NOMO-1 treated with dmso at 0.1 percent for 144 hours (cell line): ENCODE measurements around the gene SMS.
A peak's percentile ranks its signal among the peaks of the same experiment; 100 is the strongest.

ENCODE experiments used
- DNase-seq: peaks from one replicate; lab custom pipeline; 2025; ENCODE audit not compliant: unreplicated experiment; lab: John Stamatoyannopoulos, UW

Gene SMS

GRCh38 chrX:21940356-21940829 lies at the start of gene SMS:
Gene SMS (plus strand): TSS chrX:21940709. CDS start chrX:21940825, 116 bp downstream.
- DNase-seq = peak; percentile 39

GRCh38 chrX:21905313-21905712 lies 35.2 kb upstream of the SMS start:
- no peak for DNase-seq

- no peak for DNase-seq
These were observed 34.6 kb upstream of the SMS start for GRCh38 chrX:21905953-21906352.

DNA sequence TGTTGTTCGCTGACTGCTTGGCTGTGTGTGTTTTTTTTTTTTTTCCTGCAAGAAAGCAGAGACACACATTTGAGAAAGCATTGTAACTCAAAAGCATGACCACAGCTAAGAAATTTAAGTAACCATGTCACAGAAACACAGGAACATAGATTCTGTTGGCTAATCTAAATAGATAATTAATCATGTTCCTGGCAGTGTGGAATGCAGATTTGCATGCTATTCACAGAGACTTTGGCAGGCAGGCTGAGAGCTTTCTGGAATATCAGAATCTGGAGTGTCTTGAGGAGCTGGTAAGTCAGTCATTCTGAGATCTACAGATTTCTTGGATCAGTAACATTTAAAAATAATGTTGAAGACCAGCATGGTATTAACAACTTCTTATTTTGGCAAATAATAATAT lies 33.2 kb upstream of the SMS start:
- DNase-seq = no peak

GRCh38 chrX:21911481-21911880 lies 29.0 kb upstream of the SMS start:
- no peak for DNase-seq

- DNase-seq = no peak
These were observed 28.3 kb upstream of the SMS start for GRCh38 chrX:21912220-21912619.

DNA sequence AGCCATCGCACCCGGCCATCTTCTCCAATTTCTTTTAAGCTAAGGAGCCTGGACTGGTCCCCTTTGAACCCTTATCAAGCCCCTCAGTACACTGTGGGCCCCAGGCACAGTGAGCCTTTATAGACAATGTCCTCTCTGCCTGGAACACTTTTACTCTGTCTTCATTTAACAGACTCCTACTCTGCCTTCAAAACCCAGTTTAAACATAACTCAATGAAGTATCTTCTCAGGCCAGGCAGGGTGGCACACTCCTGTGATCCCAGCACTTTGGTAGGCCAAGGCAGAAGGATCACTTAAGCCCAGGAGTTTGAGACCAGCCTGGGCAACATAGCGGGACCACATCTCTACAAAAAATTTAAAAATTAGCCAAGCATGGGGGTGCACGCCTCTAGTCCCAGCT lies 27.5 kb upstream of the SMS start:
- DNase-seq = no peak

DNA sequence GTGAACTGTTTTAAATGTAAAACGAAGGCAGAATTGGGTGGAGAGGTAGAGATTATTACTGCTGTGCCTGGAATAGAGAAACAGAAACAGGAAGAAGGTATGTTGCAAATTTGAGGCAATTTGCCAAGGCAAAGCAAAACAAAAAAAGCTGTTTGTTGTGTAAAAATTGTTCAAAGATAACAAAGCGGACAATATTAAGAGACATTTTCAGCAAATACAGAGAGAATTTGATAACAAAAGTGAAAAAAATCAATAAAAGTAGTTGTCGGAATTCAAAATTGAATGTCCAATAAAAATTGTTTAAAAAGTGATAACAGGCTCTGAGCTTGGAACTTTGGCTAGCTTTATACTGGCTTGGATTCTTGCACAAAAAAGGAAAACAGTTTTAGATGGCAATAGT lies 14.4 kb upstream of the SMS start:
- no peak for DNase-seq

- DNase-seq = no peak
These were observed 13.8 kb upstream of the SMS start for GRCh38 chrX:21926527-21927278.

DNA sequence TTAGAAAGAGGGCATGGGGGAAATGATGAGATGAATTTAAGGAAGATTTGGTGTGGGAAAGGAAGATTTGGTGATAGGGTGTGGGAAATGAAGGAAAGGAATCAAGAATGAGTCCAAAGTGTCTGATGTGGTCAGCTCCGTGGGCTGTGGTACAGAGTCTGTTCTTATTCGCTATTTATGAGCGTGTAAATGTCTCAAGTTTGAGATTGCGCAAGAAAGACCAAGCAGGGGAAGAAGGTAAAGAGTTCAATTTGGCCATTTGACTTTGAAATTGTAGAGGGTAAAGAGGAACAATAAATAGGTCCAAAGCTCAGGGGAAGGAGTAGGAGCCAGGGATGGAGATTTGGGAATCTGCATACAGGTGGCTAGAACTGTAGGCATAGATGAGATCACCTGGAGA lies 11.3 kb upstream of the SMS start:
- peak; percentile 46 for DNase-seq

DNA sequence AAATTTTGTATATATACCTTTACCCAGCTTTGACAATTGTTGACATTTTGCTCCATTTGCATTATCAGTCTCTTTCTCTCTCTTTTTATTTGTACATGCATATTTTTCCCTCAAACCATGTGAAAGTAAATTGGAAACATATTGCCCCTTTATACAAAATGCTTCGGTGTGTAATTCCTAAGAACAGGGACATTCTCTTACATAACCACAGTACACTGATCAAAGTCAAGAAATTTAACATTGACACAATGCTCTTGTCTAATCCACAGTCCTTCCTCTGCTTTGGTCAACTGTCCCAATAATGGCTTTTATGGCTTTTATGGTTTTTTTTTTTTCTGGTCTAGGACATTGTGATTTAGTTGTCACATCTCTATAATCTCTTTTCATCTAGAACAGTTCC lies 9.5 kb upstream of the SMS start:
- DNase-seq = no peak

DNA sequence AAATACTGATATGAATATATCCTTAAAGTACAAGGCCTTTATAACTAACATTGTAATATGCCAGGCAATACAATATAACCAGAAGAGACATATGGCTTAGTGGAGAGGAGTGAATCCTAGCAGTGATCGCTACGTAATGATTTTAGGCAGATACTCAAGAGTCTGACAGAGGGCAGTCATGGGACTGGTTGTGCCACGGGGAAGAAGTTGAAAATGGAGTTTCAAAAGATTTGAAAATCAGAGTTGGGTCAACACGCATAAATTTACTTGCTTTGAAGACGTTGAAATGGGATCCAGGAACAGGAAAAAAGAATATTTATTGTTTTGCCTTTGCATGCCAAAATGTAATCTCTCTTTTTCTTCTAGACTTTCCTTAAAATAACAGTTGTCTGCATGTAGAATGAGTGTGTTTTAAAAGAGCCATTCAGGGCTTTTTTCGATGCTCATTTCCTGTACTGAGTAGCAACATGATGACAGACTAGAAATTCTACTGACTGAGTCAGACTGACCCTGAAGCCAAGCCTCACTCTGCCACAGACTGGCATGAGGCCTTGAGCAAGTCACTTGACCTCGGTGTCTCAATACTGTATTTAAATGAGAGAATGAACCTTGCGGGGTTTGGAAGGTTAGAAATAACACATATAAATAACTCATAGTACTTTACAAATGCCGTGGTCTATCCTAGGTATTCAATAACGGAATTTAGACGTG lies 8.1 kb upstream of the SMS start:
- no peak for DNase-seq

DNA sequence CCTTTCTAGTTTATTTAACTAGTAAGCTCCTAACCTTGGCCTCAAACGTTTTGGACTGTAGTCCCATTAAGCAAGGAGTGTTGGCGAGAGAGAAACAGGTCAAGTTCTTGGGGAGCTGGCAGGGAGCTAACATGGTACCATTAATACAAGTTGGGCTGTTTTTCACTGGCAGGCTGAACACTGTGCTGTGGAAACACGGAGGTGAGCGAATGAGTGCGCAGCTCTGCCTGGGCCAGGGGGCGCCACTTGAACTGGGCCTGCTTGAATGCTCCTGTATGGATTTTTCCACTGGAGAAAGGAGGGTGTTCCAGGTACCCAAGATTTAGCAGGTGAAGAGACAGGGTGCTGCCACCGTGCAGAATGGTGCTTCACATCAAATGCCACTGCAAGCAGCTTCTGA lies 7.4 kb upstream of the SMS start:
- DNase-seq = no peak

DNA sequence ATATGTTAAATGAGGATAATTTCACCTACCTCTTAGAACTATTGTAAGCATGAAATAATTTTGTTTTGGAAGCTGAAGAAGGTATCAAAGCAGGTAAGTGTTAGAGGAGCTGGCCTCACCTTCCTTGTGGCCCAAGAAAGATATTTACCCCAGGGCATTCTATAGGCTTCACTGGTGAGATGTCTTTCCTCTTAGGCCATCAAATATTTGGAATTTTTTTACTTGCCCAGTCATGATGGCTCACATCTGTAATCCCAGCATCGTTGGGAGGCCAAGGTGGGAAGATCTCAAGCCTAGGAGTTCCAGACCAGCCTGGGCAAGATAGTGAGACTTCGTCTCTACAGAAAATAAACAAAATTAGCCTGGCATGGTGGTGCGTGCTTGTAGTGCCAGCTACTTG lies 6.1 kb upstream of the SMS start:
- no peak for DNase-seq

- DNase-seq = no peak
These were observed 603 bp upstream of the SMS start for GRCh38 chrX:21939906-21940305.

DNA sequence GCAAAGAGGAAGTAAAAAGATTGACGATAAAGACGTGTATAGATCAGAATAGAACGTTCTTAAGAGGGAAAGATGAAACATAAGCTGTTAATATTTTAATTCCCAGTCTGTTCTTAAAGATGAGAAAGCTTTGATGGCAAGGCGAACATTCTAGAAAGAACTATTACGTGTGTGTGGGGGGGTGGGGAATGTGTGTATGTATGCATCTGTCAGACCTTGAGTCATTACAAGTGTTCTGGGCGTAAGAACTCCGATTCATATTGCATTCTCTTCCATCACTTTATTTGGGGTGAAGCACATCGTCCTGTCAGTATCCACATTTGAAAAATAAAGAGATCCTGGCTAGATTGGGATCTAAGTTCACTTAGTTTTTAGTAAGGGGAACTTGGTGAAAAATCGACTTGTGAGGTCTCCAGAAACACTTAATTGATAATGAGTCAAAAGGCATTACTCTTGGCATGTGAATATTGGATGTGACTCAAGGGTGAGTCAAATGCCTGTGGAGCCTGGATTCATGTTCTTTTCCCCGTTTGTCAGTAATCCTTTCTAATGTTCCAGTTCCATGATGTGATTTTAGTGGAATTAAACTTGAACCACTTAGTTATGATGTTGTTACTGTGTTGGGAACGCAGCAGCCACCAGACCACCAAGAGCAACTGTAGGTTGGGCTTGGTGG lies 3.1 kb downstream of the SMS start:
- DNase-seq = no peak

- DNase-seq = no peak
These were observed 3.7 kb downstream of the SMS start for GRCh38 chrX:21944136-21944615.

DNA sequence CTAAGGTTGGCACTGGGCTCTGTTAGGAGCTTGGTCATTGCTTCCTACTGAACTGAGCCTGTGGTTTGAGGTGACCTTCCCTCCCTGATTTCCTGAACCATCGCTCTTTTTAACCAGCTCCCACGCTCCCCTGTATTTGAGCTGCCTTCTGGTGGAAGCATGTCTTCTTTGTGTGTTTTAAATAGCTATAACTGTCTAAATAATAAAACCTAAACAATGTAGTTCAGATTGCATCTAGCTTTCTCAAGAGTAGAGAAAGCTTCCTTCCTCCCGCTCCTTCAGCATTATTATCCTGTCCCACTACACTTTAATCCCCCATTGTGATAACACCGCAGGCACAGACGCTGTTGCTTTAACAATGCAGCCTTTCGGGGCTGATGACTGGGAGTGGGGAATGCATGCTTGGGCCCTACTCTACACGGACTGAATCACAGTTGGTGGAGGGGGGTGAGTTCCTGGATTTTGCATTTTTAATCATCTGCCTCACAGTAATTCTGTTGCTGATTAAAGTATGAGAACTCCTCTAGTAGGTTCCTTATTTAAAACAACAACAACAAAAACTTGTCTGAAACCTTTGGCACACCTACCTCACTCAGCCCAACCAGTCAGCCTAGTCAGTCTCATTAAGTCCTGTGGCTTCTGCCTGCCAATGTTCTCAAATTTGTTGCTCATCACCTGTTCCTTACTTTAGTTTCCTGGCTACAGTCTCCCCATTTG lies 6.6 kb downstream of the SMS start:
- no peak for DNase-seq

DNA sequence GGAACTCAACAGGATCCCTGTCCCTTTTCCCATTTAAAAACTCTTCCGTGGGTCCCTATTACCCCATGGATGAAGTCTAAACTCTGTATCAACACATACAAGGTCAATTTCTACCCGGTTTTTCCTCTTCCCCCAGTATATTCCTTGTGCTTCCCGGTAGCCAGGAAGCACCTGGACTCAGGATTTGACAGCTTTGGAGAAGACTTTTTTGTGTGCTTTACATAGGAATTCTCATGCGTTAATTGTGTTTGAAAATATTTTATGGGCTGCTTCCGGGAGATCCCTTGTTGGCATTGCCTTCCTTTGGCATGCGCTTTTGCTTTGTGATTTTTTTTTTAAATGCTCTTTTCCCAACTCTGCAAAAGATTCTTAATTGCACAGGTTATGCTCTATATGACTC lies 7.2 kb downstream of the SMS start:
- no peak for DNase-seq

DNA sequence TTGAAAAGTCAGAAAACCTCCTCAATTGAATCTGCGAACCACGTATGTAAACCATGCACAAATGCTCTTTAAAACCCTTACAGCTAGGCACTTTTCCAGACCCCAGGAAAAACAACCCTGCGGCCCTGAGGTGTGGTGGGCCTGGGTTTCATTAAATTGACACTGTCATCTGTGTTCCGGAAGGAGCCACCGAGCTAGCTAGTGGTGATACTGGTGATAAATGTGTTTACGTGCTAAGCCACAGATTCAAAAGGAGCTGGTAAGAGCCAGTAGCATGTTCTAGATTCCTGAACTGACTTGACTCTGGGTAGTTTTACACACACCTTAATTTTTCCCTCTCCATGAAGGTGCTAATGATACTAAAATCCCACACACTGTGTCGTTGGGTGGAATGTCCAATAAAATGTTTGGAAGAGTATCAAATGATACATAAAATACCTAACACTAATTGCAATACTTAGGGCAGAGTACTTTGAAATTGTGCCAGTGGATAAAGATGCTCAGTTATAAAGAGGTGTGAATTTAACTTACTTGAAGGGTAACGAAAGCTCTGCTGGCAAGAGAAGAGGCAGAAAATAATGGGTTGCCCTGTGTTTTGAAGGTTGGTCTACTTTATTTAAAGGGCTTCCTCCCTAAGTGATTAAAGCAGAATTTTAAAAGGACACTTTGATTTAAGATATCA lies 8.5 kb downstream of the SMS start:
- no peak for DNase-seq

- no peak for DNase-seq
These were observed 9.2 kb downstream of the SMS start for GRCh38 chrX:21949689-21950088.
